ENCODE measurements around the gene KCNIP4. TPM values are rescaled to one million over a fixed set of nuclear protein-coding genes. Genes with fewer than 3 reads are reported as not detected.
A peak's percentile ranks its signal among the peaks of the same experiment; 100 is the strongest.

The KCNIP4 gene
- total and polyA plus RNA-seq, 2 of the 4 experiments (the other 2 are of a cell fraction), result not detected

GRCh38 chr4:21858971-21859370 lies 89.6 kb downstream of the KCNIP4 start:
- CTCF ChIA-PET, result no interaction called here
- Histone ChIP-seq H4K91ac (ENCODE audit: insufficient read depth, low read depth, low read length) (no peak overlapping the region), H2AK9ac (replicated peaks; ENCODE audit: low read depth, low read length, poor library complexity) (no peak overlapping the region), H3K4me2 (ENCODE audit: low read depth, low read length) (no peak overlapping the region), H3K23ac (ENCODE audit: low read depth, low read length) (no peak overlapping the region), H3K36me3 (ENCODE audit: control insufficient read depth, insufficient read depth, low read length) (no peaks in the 10 kb centered on the region), H2BK20ac (ENCODE audit: low read depth, low read length) (no peak overlapping the region), H2BK120ac (ENCODE audit: low read depth, low read length) (no peak overlapping the region), H4K20me1 (ENCODE audit: insufficient read depth, low read length) (no peaks in the 10 kb centered on the region), H4K5ac (ENCODE audit: low read depth, low read length) (no peak overlapping the region), H2BK5ac (ENCODE audit: low read depth, low read length, poor library complexity, severe bottlenecking) (no peak overlapping the region), H3K9me1 (ENCODE audit: insufficient read depth, low read length) (no peaks in the 10 kb centered on the region), H3K56ac (ENCODE audit: extremely low read depth, insufficient read depth, low read length) (no peak overlapping the region), H3K4ac (ENCODE audit: low read depth, low read length) (no peak overlapping the region), H3K14ac (replicated peaks; ENCODE audit: low read depth, low read length) (no peak overlapping the region), H2AK5ac (ENCODE audit: low read depth, low read length) (no peak overlapping the region), H3K4me3 (ENCODE audit: insufficient read depth, low read depth, low read length) (no peak overlapping the region), H4K8ac (ENCODE audit: low read depth in 2 of 2, low read length in 2 of 2) (no peak overlapping the region), H3K27me3 (ENCODE audit: control insufficient read depth, insufficient read depth, low read length) (no peaks in the 10 kb centered on the region; the same call in 1 of the 2 replicates), H3K9ac (ENCODE audit: low read depth, low read length) (no peak overlapping the region), H3K4me1 (ENCODE audit: control insufficient read depth, insufficient read depth, low read length) (no peaks in the 10 kb centered on the region), H3K9me3 (ENCODE audit: control insufficient read depth, insufficient read depth, low read length) (0 out of 2 replicates have a peak, but pooled peaks cover 2% of the 10 kb centered on the region), H3K27ac (ENCODE audit: insufficient read depth, low read length) (no peak overlapping the region), H3K79me1 (ENCODE audit: low read depth in 1 of 2, low read length in 2 of 2) (no peaks in the 10 kb centered on the region), H2BK15ac (ENCODE audit: low read depth, low read length) (no peak overlapping the region), H3K18ac (ENCODE audit: low read depth, low read length) (no peak overlapping the region), H2AFZ (replicated peaks; ENCODE audit: low read length, poor library complexity) (no peak overlapping the region)
- peak; percentile 53 for ATAC-seq (ENCODE audit: low read depth)
- no TSS peak for BruUV-seq (replicated peaks)
- in situ Hi-C loops (cut with MboI; ENCODE audit: low sequenced_read_pairs), result no loop called here
- POLR2A ChIA-PET (ENCODE audit: unreplicated experiment), result no interaction called here
- dilution Hi-C loops (cut with HindIII; ENCODE audit: low sequenced_read_pairs, unreplicated experiment), result no loop called here
- TF ChIP-seq MAFK (IDR thresholded peaks at IDR 0.05; ENCODE audit: low read depth, low read length), result no peak
- no peak for TF ChIP-seq MXI1 (IDR thresholded peaks at IDR 0.05; ENCODE audit: borderline replicate concordance, low read depth, low read length)
- TF ChIP-seq RCOR1 (IDR thresholded peaks at IDR 0.05; ENCODE audit: insufficient replicate concordance, low read length), result no peak
- TF ChIP-seq FOS (IDR thresholded peaks at IDR 0.05; ENCODE audit: low read depth, low read length), result no peak
- TF ChIP-seq MAZ (IDR thresholded peaks at IDR 0.05; ENCODE audit: borderline replicate concordance, low read depth, low read length), result no peak
- TF ChIP-seq BHLHE40 (IDR thresholded peaks at IDR 0.05; ENCODE audit: low read depth, low read length), result no peak
- TF ChIP-seq NFE2L2 (IDR thresholded peaks at IDR 0.05; ENCODE audit: low read depth, low read length), result no peak
- no peak for TF ChIP-seq CEBPB (IDR thresholded peaks at IDR 0.05; ENCODE audit: low read depth, low read length)
- 50% methylated on average over 2 of the region's 3 CpGs; no CpG with 5 or more reads in 1 of the 2 experiments for WGBS, 2 experiments (ENCODE audit: extremely low coverage in 2 of 2, insufficient read length in 1 of 2)
- DNase-seq, result peak; percentile 60
- intact Hi-C loops (cut with micrococcal nuclease), result no loop called here
